Measurements from ENCODE around the gene ANLN. TPM values are rescaled to one million over a fixed set of nuclear protein-coding genes. Genes with fewer than 3 reads are reported as not detected.
"Not testable (repeated sequence)": the region's sequence is repeated elsewhere in the genome, so short reads cannot be mapped to it uniquely, and the experiment has no call there.

Gene ANLN
- total RNA-seq, 1 donor from 2014 or later, result 9.4 TPM

DNA sequence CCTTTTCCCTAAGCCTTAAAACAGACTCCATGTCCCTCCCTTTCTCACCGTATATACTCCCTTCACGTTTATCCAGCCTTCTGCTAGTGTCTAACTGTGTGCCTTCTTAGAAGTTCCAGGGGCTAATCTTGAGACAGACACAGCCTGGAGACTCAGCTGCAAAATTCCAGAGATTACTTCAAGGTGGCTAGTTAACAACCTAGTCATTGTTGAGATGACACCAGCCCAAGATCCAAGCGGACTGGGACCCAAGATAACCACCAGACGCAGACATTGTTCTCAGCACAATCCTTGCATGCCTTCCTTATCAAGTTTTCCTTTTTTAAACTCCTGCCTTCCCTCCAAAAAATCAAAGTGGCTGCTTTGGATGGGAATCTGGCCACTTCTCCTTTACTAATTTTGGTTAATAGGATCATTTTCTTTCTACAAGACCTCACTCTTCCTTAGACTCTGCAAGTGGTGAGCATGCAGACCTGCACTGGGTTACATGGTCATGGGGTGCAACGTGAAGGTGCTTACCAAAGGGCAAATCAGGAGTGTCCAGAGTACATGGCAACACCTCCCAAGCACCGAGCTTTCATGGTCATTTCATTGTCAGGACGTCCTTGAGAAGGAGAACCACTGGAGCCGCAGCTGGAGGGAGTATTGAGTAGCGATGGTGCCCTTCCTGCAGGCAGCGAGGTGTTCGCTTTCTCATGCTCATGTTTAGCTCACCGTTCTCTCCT, 69.7 kb downstream of the ANLN start:
- no peak for FAIRE-seq
- DNase-seq (ENCODE audit: low spot score in 2 of 2), result no peak

DNA sequence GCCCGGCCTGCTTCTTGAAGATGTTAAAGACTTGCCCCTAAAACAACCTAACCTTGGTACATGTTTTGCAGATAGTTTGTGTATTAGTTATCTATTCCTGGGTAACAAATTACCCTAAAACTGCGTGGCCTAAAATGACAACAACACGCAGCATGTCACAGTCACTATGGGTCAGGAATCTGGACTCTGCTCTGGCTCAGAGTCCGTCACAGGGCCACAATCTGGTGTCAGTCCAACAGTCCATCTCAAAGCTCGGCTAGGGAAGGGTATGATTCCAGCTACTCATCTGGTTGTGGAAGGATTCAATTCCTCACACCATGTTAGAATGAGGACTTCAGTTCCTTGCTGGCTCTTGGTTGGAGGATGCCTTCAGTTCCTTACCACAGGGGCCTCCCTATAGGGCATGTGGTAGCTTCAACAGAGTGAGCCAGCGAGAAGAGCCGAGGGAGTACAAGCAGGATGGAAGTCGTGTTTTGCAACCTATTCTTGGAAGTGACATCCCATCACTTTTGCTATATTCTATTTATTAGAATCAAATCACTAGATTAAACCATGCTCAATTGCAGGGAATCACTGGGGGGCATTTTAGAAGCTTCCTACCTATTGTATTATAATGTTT, 71.3 kb downstream of the ANLN start:
- FAIRE-seq, result no peak
- no peak for DNase-seq (ENCODE audit: low spot score in 2 of 2)

- FAIRE-seq (no peak), DNase-seq (ENCODE audit: low spot score in 2 of 2) (no peak)
Observed at GRCh38 chr7:36462551-36463137, 73.0 kb downstream of the ANLN start.

- DNase-seq (ENCODE audit: low spot score in 2 of 2) (no peak), FAIRE-seq (no peak)
Observed at GRCh38 chr7:36464271-36464670, 74.6 kb downstream of the ANLN start.

DNA sequence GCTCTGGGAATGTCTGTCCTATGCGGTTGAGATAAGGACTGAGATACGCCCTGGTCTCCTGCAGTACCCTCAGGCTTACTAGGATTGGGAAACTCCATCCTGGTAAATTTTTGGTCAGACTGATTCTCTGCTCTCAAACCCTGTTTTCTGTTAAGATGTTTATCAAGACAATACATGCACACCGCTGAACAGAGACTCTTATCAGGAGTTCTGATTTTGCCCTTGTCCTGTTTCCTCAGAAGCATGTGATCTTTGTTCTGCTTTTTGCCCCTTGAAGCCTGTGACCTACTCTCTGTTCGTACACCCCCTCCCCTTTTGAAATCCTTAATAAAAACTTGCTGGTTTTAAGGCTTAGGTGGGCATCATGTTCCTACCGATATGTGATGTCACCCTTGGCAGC, 76.3 kb downstream of the ANLN start:
- FAIRE-seq; DNase-seq (ENCODE audit: low spot score in 2 of 2): not testable (repeated sequence)

DNA sequence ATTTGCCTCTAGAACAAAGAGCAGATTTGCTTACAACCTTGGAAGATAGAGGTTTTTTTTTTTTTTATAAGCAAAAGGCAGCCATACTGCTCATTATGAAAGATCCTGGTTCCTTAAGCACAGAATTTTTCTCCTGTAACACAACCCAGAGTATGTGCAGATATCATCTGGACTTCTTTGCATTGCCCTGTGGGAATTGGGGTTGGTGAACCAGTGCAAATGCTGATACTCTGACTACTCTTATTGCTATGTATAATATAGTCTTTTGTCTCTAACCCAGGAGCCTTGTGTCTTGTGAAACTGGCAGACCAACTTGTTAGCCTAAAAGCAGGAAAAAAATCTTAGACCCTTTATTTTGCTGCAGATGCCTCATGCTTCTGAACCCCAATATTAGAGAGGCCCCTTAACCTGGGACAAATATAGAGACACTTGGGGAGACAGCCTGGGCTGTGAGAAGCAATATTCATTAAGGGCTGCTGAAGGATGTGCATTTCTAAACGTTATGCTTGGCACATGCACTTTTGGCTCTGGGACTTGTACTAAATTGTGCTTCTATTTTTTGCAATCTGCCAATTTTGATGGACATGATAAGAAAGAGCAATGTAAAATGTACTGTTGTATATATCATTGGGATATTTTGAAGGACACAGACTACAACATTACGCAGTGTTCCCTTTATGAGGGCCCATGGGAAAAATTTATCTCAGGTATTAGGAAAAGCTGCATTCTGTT, 78.9 kb downstream of the ANLN start:
- no peak for DNase-seq (ENCODE audit: low spot score in 2 of 2)
- no peak for FAIRE-seq

GRCh38 chr7:36469236-36469635, 79.6 kb downstream of the ANLN start:
- no peak for FAIRE-seq
- no peak for DNase-seq (ENCODE audit: low spot score in 2 of 2)

- no peak for FAIRE-seq
- no peak for DNase-seq (ENCODE audit: low spot score in 2 of 2)
Observed at GRCh38 chr7:36472141-36472729, 82.6 kb downstream of the ANLN start.

DNA sequence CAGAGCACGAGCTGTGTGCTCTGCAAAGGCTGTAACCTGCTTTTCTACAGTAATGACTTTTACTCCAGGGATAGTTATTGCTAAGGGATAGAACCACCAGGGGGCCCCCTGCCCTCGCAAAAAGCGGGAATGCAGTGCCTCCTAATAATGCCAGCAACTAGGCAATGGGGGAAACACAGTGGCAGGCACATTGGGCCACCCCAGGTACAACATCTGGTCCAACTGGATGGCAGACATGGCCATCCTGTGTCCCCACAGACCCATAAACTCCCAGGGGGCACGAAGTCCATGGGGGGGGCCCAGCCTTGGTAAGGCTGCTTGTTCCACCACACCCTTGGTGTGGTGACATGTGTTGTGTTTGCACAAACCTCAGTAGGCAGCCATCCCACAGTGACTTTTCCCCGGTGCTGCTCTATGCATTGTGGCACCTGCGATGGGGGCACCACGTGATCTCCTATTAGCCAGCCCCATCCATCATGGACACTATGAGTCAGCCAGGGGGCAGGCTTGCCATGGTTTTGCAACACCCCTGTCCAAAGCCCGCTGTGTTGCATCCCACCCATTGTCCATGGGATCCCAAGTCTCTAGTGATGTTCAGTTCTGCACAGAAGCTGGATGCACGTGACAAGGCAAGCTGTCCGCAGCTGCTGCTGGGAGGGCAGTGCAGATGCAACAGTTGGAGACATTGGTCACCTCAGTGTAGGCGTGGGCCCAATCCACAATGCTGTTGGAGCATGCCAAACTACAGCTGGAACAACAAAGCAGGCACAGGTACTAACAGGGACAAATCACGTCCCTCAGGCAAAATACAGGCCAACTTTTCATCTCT, 84.0 kb downstream of the ANLN start:
- FAIRE-seq, result no peak
- DNase-seq (ENCODE audit: low spot score in 2 of 2), result no peak

- DNase-seq (ENCODE audit: low spot score in 2 of 2), result no peak
- no peak for FAIRE-seq
Observed at GRCh38 chr7:36474283-36475010, 84.8 kb downstream of the ANLN start.

DNA sequence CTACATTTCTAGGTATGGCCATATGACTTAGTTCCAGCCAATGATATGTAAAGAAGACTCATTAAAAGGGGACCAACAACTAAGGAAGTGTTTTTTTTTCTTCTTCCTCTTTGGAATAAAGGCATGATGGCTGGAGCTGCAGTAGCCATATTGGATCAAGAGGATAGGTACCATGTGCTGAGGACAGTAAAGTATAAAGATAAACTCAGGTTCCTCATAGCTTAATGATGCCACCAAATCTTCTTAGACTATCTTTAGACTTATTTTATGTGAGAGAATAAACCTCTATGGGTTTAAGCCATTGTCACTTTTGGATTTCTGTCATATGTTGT, 85.3 kb downstream of the ANLN start:
- DNase-seq (ENCODE audit: low spot score in 2 of 2) (no peak), FAIRE-seq (no peak)

DNA sequence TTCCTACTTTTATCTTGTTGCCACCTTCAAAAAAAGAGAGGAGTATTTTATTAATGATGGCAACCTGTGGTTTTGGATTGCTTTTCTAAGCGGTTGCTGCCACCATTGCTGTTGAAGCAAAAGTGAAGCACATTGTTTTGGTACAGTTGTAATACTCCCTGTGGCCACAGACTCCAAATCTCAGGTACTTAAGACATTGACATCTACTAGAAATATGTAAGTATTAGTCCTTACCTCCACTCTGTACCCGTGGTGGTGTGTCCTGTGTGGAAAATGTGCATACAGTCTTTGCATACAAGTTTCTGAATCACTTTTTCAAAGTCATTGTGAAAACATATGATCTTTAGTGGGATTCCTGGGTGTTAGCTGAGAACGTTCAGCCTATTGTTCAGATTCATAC, 85.7 kb downstream of the ANLN start:
- FAIRE-seq (no peak), DNase-seq (ENCODE audit: low spot score in 2 of 2) (no peak)

GRCh38 chr7:36478745-36479144, 89.1 kb downstream of the ANLN start:
- DNase-seq (ENCODE audit: low spot score in 2 of 2) (no peak), FAIRE-seq (no peak)

DNA sequence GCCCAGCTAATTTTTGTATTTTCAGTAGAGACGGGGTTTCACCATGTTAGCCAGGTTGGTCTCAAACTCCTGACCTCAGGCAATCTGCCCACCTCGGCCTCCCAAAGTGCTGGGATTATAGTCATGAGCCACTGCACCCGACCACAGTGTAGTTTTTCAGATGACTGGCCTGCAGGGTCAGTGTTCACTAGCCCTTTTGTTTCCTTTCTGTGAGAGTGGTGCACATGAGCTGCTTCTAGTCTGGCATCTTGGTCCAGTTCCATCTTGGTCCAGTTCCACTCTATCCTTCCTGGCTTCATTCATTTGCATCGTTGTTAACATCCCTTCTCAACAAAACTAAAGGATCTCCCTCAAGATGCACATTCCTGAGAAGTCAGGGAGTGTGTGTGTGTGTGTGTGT, 94.2 kb downstream of the ANLN start:
- not testable (repeated sequence) for FAIRE-seq; DNase-seq (ENCODE audit: low spot score in 2 of 2)

- DNase-seq (ENCODE audit: low spot score in 2 of 2), result no peak
- no peak for FAIRE-seq
Observed at GRCh38 chr7:36484265-36484664, 94.6 kb downstream of the ANLN start.

- no peak for FAIRE-seq
- DNase-seq (ENCODE audit: low spot score in 2 of 2), result no peak
Observed at GRCh38 chr7:36486336-36486735, 96.7 kb downstream of the ANLN start.

DNA sequence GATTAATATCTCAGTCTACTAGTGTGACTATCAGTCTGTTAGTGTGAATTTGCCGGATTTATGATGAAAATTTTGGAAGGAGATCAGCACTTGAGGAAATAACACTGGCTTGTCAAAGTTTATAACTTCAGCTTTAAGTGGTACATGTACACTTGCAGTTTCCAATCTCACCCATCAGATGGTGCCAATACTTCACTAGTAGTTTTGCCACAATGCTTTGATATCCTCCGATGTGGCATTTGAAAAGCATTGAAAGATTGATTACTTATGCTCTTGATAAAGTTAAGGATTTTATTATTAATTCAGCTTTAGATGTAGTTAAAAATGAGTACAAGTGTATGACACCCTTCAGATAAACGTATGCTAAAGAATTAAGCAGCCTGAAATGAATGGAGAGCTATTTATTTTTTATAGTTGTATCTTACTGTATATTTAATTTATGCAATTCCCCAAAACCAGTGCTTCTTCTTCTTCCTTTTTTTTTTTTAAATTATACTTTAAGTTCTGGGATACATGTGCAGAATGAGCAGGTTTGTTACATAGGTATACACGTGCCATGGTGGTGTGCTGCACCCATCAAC, 98.2 kb downstream of the ANLN start:
- FAIRE-seq (peak; percentile 81), DNase-seq (ENCODE audit: low spot score in 2 of 2) (peak; percentile 18 to 32)

- DNase-seq (ENCODE audit: low spot score in 2 of 2); FAIRE-seq: not testable (repeated sequence)
Observed at GRCh38 chr7:36488672-36489071, 99.0 kb downstream of the ANLN start.

- no peak for FAIRE-seq
Observed at GRCh38 chr7:36490419-36490830, 100.8 kb downstream of the ANLN start.

More at GRCh38 chr7:36490419-36490830, 100.8 kb downstream of the ANLN start:
- DNase-seq (ENCODE audit: low spot score in 2 of 2), result no peak

Measured in frontal cortex (tissue), 4 donors.